HG03175 (cell line): ENCODE results near the gene LPCAT1.
"Not testable (repeated sequence)": the region's sequence is repeated elsewhere in the genome, so short reads cannot be mapped to it uniquely, and the experiment has no call there.

Experiments
- ATAC-seq: cut with Tn5 transposase; IDR thresholded peaks from one replicate; pipeline ENCODE4 v1.9.1; 2021; ENCODE audit warnings: mild to moderate bottlenecking, moderate library complexity; ENCODE audit not compliant: unreplicated experiment

Gene LPCAT1

DNA sequence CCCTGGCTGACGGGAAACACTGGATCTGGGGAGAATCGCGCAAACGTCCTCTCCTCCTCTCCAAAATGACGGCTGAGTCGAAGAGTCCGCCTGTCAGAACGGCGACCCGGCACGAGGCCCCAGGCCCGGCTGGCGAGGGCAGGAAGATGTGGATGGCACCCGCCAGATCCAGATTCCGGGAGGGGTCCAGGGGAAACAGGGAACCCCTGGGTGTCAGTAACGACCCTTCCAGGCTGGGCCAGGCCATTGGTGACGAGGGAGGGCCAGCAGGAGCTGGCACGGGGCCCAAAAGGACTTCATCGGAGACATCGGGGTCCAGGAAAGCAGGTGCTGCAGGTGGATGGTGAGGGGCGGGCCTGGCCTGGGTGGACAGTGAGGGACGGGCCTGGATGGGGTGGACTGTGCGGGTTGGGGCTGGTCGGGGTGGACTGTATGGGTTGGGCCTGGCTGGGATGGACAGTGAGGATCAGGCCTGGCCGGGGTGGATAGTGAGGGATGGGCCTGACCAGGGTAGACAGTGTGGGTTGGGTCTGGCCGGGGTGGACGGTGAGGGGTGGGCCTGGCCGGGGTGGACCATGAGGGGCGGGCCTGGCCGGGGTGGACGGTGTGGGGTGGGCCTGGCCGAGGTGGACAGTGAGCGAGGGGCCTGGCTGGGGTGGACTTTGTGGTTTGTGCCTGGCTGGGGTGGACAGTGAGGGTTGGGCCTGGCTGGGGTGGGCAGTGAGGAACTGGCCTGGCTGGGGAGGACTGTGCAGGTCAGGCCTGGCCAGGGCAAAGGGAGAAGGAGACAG is 92.5 kb downstream of the LPCAT1 start:
- no peak for ATAC-seq

DNA sequence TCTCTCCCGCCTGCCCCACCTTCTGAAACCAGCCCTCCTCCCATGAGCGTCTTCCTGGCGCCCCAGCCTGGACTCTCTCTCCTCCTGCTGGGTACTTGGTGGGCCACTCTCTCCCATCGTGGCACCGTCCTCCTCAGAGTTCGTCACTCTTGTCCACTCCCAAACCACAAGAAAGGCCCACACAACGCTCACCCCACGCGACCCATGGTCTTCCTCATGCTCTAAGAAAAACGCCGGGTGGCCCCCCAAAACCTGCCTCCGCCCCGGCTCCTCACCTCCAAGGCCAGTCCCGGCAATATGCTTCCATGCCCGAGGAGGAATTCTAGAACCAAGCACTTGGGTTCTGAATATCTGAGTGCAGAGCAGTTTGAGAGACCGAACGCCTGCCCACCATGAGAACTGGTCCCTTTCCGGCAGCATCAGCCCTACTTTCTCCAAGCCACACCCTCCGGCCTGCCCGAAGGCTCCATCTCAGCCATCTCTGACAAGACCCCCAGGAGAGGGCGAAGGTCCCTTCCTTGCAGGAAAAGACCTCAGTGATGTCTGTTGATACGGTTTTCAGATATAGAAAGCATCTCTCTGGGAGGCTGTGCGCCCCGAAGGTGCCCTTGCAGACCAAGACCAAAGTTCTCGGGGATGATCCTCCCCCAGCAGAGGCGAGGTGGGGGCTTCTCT is 93.5 kb downstream of the LPCAT1 start:
- no peak for ATAC-seq

DNA sequence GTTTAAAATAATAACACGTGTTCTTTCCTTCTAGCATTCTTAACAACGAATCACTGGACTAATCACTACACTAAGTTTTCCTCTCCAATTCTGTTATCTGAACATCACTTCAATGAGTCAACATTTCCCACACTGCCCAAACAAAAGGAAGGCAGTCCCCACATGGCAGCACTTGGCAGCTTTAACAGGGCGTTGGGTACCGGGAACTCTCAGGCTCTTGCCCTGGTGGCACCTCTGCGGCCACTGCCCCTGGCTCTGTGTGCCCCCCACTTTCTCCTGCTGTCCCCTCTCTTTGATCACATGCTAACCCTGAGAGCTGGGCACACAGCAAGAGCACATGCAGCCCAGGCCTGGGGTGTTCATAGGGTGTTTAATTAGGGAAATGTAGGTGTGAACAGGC is 94.3 kb downstream of the LPCAT1 start:
- ATAC-seq: no peak

DNA sequence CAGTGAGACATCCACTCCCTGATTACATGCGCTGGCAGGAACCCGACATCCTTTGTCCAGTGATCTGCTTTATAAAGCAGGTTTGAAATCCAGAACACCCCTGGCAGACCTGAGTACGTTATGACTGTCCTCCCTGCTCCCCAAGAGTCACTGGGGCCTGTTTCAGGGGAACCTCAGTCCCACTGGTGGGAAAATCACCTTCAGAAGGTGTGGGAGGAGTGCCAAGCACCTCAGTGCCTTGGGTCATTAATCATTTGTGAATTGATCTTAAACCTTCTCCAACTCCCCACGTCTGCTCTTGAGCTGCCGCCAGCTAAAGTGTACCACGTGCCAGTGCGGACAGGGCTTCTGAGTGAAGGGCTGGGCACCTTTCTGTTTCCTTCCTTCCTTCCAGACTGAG is 94.7 kb downstream of the LPCAT1 start:
- no peak for ATAC-seq

DNA sequence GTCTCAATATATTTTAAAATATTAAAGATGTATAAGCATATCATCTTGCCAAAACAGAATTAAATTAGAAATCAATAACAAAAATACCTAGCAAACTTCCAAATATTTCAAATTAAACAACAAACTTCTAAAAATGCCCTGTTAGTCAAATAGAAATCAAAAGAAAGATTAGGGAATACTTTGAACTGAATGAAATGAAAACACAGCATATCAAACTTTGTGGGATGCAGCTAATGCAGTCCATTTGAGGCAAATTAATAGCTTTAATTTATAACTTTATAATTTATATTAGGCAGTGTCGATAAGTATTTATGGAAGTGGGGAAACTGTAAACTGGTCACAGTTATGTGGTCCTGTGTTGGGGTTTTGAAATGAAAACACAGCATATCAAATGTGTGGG is 95.7 kb downstream of the LPCAT1 start:
- no peak for ATAC-seq

DNA sequence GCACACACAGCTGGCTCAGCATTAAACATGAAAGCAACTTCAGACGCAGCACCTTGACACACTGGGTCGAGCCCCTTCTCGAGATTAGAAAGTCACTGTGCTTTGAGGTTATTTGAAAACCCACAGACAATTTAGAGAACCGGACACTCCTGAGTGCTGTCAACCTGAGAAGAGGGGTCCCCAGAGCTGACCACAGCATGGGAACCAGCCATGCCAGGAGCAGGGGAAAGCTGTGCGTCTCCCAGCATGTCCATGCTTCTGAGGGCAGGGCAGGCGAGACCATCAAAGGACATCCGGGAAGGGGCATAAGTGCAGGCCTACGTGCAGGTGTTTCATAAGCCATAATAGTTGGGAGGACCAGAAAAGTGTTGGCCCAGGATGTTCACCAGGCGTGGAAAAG is 99.0 kb downstream of the LPCAT1 start:
- no peak for ATAC-seq

DNA sequence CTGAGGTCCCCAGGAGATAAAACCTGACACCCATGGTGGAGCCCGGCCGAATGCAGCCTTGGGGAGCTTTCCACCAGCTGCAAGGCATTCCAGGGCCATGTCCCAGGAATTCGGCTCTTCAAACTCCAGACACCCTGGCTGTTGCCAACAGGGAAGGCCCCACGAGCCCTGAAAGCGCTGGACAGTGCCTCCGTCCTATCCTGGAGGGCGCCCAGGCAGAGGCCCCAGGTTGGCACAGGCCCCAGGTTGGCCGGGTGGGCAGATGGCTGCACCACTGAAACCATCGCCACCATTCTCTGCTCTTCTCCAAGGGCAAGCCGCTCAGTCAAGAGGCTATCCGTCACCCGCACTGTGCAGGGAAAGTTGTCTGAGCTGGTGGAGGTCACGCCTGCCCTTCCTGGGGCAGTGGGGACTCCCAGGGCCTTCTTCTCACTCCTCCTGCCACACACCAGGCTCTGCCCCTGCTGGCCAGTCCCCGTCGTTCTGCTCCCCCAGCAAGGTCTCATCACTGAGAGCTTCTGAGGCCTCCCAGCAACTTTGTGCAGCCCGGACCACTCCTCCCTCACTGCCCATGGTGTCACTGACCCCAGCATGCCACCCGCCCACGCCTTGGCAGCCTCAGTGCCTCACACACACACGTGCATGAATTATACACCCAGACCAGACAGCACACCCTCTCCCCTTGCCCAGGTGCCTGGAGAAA is 99.7 kb downstream of the LPCAT1 start:
- ATAC-seq: no peak

DNA sequence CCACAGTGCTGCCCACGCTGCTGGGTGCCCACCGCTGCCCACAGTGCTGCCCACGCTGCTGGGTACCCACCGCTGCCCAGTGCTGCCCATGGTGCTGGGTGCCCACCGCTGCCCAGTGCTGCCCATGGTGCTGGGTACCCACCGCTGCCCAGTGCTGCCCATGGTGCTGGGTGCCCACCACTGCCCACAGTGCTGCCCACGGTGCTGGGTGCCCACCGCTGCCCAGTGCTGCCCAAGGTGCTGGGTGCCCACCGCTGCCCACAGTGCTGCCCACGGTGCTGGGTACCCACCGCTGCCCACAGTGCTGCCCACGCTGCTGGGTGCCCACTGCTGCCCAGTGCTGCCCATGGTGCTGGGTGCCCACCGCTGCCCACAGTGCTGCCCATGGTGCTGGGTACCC is 101.2 kb downstream of the LPCAT1 start:
- ATAC-seq: not testable (repeated sequence)

DNA sequence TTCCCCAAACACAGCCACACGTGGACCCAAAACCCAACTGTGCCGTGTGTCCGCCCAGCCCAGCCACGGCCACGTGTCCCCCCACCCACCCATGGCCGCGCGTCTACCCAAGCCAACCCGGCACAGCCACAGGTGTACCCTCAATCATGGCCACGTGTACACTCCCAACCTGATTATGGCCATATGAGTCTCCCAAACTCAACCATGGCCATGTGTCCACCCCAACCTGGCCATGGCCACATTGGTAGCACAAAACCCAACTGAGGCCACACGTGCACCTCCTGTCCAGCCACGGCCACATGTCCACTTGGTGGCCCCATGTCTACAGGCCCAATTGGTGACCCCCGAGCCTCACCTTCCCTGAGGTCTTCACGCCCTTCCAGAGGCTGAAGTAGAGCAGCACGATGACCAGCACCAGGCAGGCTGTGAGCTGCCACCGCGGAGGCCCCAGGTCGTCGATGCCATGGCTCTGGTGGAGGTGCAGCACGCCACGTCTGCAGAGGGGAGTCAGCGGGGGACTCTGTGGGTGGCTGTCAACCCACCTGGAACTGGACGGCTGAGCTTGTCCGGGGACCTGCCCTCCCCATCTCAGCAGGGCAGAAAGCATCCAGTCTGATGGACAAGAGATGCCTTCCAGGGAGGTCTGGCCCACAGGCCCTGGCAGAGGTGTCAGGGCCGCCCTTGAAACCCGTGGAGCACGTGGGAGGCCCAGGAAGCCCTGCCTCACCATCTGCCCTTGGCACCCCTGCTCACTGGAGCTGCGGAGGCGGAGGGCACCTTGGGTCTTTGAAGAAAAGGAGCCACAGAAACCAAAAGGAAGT is 102.0 kb downstream of the LPCAT1 start:
- ATAC-seq: no peak

DNA sequence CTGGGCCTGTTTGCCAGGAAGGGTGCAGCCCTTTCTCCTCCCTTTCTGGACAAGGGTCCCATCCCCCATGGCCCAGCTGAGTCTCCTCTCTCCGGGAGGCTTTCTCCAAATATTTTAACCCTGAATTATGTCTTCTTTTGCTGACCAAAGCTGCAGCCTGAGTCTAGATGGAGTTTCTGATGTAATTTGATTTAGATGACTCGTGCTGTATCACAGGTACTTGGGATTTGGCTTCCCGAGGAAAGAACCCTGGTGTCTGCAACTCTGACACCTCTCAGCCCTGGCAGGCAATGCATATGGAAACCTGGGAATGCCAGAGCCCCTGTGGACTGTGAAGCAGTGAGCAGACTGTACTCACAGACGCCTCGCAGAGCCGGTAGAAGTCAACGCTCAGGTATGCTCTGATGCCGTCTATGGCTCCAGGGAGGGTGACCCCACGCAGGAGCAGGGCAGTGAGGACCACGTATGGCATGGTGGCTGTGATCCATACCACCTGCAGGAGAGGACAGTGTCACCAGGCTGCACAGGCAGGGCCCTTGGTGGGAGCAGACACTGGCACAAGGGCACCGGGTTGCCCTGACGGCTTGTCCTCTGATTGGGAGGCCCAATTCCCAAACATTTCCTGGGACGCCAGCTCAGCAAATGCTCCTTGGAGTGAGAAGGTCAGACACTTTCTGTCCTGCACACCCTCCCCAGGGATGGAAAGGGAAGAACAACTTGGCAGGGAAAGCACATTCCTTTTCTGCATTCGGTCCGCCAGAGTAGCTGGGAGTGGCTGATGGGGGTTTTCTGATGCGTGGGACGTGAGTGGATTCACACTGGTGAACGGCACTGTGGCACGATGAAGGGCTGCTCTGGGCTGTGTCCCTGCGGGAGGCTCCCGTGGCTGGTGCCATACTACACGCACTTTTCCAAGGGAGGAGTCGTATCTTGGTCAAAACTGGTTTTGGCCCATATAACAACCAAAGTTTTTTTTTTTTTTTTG is 103.3 kb downstream of the LPCAT1 start:
- no peak for ATAC-seq

DNA sequence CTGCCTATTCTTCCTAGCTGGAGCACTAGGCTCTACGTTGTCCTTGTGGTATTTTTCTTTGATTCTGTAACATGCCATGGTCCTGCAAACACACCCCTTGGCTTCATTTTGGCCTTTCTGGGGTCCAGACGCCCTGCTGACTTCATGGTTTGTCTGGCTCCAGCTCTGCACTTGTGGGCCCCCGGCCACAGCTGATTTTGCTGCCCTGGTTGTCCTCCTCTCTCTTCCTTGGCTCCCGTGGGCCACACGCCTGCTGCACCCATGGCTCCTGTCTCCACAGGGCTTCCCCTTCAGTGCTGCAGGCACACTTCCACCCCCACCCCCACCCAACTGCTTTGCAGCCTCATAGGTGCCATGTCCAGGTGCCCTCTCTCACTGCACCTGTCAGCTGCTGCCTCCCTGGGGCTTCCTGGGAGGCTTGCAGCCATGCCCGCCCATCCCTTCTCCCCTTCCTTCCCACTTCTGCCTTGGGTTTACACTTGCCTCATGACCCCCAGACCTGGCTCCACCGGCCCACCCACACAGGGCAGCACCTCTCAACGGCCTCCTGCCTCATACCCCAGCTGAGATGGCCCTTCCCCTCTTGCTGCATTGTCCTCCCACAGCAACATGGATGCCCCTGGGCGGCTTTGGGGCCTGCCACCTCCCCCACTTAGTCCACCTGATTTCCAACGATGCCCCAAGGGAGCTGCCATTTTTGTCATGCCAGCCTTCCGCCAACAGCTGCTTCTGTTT is 104.1 kb downstream of the LPCAT1 start:
- no peak for ATAC-seq

DNA sequence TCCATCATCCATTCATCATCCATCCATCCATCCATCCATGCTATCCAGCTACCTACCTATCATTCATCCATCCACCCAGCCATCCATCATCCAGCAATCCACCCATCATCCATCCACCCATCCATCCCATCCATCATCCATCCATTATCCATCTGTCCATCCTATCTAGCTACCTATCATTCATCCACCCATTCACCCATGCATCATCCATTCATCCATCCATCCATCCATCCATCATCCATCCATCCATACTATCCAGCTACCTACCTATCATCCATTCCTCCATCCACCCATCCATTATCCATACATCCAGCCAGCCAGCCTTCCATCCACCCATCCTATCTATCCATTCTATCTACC is 104.9 kb downstream of the LPCAT1 start:
- no peak for ATAC-seq

DNA sequence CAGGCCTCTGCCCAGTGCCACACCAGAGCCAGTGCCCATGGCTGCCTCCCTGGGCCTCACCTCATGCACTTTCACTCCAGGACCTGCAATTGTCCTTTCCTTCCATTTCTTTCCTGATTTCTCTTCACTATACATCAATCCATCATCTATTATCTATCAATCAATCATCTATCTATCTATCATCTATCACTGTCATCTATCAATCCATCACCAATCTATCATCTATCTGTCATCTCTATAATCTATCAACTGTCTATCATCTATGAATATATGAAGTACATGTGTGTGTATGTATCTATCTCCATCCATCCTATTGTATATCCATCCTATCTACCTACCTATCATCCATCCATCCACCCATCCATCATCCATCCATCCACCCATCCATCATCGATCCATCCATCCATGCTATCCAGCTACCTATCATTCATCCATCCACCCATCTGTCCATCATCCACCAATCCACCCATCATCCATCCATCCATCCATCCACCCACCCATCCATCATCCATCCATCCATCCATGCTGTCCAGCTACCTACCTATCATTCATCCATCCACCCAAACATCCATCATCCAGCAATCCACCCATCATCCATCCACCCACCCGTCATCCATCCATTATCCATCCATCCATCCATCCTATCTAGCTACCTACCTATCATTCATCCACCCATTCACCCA is 105.4 kb downstream of the LPCAT1 start:
- no peak for ATAC-seq

DNA sequence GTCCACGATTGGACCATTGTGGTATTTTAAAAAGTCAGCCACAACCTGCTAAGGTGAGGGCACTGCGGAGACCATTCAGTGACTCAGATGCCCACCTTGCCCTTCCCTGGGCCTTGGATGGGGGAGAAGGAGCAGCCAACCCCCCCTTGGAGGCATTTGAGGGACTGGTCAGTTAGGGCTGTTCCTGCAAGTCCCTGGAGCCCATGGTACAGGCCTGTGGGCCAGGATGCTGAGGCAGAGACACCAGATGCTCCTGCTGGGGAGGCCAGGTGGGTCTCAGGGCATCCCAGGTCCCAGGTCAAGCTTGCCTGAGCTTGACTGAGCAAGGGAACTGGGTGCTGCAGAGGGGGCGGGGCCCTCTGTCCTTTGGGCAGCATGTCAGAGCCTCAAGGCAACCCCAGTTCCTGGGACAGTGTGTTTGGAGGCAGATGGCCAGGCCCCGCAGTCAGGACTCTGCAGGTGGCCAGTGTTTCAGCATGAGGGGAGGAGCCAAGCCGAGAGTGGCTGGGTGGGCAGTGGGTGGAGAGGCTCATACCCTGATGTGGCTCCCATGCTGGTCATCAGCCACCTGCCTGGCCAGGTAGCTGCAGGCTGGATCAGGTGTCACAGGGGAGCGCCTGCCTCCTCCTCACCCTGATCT is 106.1 kb downstream of the LPCAT1 start:
- ATAC-seq: no peak

DNA sequence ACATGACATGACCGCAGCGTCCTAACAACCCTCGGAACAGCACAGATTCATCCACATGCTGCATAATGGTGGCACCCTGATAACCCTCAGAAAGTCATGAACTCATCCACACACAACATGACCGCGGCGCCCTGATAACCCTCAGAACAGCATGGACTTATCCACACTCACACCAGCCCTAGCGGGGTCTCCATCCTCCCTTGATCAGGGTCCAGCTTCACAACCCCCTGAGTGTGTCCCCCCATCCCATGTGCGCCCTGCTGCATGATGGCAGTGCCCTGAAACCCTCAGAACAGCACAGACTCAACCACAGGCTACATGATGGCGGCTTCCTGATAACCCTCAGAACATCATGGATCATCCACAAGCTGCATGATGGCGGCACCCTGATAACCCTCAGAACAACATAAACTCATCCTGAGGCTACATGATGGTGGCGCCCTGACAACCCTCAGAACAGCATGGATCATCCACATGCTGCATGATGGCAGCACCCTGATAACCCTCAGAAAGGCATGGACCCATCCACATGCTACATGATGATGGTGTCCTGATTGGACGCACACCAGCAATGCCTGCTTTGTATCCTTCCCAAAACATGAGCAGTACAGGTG is 106.8 kb downstream of the LPCAT1 start:
- ATAC-seq: no peak

DNA sequence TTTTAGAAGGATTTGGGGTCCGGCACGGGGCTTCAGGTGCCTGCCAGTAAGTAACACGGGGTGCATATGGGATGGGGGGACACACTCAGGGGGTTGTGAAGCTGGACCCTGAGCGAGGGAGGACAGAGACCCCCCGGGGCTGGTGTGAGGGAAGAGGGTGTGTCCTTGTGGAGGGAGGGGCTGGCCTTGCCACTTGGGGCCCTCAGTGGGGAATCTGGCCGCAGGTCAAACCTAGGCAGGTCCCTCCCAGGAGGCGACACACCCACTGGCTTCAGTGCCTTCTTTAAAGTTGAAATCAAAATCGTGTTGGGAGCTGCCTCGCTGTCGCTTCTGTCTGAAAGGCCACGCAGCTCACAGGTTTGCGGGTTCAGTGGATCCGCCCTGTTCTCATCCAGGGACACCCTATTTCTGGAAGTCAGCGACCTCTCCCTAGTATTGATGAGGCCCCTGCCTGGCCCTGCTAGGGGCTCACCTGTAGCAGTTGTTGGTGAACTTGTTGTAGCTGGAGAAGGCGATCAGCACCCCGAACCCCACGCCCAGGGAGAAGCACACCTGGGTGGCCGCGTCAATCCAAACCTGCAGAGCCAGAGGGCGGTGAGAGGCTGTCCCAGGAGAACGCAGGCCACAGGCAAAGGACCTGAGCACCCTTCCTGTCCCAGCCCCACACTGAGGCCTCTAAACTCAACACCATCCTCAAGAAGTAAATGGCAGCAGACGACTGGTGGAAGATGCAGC is 108.0 kb downstream of the LPCAT1 start:
- no peak for ATAC-seq

DNA sequence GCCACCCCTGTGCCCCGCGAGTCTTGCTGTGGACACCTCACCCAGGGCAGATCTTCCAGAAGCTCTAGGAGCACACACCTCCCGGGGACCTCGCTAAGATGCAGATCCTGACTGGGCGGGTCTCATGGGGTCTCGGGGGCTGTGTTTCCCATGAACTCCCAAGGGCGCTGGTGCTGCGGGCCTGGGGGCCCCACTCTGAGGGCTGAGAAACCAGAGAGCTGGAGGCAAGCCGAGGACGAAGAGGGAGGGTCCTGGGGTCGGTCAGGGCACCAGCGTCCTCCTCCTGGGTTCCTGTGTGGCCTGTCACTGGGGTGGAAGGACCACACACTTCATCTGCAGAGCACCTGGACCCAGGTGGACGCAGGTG is 108.7 kb downstream of the LPCAT1 start:
- no peak for ATAC-seq
